Fibroblast of villous mesenchyme (primary cell): ENCODE measurements around the gene MDM1. TPM values are rescaled to one million over a fixed set of nuclear protein-coding genes. Genes with fewer than 3 reads are reported as not detected.
A peak's percentile ranks its signal among the peaks of the same experiment; 100 is the strongest.

Experiments
- DNase-seq: peaks from one replicate; pipeline ENCODE4 v3.0.0-alpha.2; 2010; ENCODE audit warnings: low read depth
- H3K4me3 ChIP-seq: 2 replicates; pipeline ENCODE4 v1.5.1; 2011; ENCODE audit warnings: low read depth, mild to moderate bottlenecking, low read length
- CTCF ChIP-seq: IDR thresholded peaks from 2 replicates; pipeline ENCODE4 v1.5.1; 2012; ENCODE audit warnings: low read depth, mild to moderate bottlenecking, low read length; ENCODE audit not compliant: insufficient read depth
- total RNA-seq: library from RNA; depleted of rRNA; stranded (reverse); fragments of >200 nt; gene quantifications from 2 replicates; pipeline ENCODE4 v1.2.3, GENCODE V29; 2012

Gene MDM1
- total RNA-seq, 1 donor, result 13.0 TPM

- no peak for TF ChIP-seq CTCF
- H3K4me3 ChIP-seq, result no peak overlapping the region
Observed at GRCh38 chr12:68310370-68310769, 21.8 kb downstream of the MDM1 start.

GRCh38 chr12:68306564-68306963 lies 25.6 kb downstream of the MDM1 start:
- no peak for TF ChIP-seq CTCF
- no peak overlapping the region for H3K4me3 ChIP-seq
- peak; percentile 28 for DNase-seq

More at GRCh38 chr12:68310370-68310769, 21.8 kb downstream of the MDM1 start:
- peak; percentile 91 for DNase-seq

- no peak overlapping the region for H3K4me3 ChIP-seq
- no peak for DNase-seq
- TF ChIP-seq CTCF, result no peak
Observed at GRCh38 chr12:68305278-68305677, 26.9 kb downstream of the MDM1 start.

- no peak overlapping the region for H3K4me3 ChIP-seq
- DNase-seq, result no peak
- TF ChIP-seq CTCF, result no peak
Observed at GRCh38 chr12:68304626-68305025, 27.5 kb downstream of the MDM1 start.

GRCh38 chr12:68303850-68304249 lies 28.3 kb downstream of the MDM1 start:
- peak; percentile 59 for DNase-seq
- H3K4me3 ChIP-seq, result no peak overlapping the region
- no peak for TF ChIP-seq CTCF

GRCh38 chr12:68297929-68298328 lies 34.2 kb downstream of the MDM1 start:
- no peak for DNase-seq
- no peak for TF ChIP-seq CTCF

GRCh38 chr12:68294251-68294650 lies 37.9 kb downstream of the MDM1 start:
- no peak overlapping the region for H3K4me3 ChIP-seq
- no peak for TF ChIP-seq CTCF
- DNase-seq, result no peak

More at GRCh38 chr12:68297929-68298328, 34.2 kb downstream of the MDM1 start:
- no peak overlapping the region for H3K4me3 ChIP-seq
